HepG2 (cell line): ENCODE results near the gene ATRN.

Source experiments
- ATF3 ChIP-seq: sonication (generic); formaldehyde crosslinking; IDR thresholded peaks from 2 replicates; pipeline ENCODE4 v1.4.0; 2020; ENCODE audit warnings: missing genetic modification reagents
- CEBPB ChIP-seq: IDR thresholded peaks from 2 replicates; pipeline ENCODE4 v1.6.1; 2011; ENCODE audit warnings: low read depth, low read length, improper control_type of control experiment, borderline replicate concordance
- CTCF ChIP-seq: sonication (generic); formaldehyde crosslinking; IDR thresholded peaks from 2 replicates; pipeline ENCODE4 v1.5.0; 2020; ENCODE audit warnings: mild to moderate bottlenecking, missing genetic modification reagents, moderate library complexity
- EZH2 ChIP-seq: conservative IDR thresholded peaks from 2 replicates; pipeline ENCODE4 v1.6.1; 2012; ENCODE audit warnings: mild to moderate bottlenecking, low read depth, low read length, moderate library complexity
- FOXJ3 ChIP-seq: sonication (generic); formaldehyde crosslinking; IDR thresholded peaks from 2 replicates; pipeline ENCODE4 v1.4.0; 2020; ENCODE audit warnings: missing genetic modification reagents, mild to moderate bottlenecking, borderline replicate concordance
- HNRNPL ChIP-seq: fragments of 200-400 bp; formaldehyde crosslinking; IDR thresholded peaks from 2 replicates; pipeline ENCODE4 v1.6.1; 2017; ENCODE audit warnings: mild to moderate bottlenecking, low read depth, low read length
- JUND ChIP-seq: sonication (generic); formaldehyde crosslinking; IDR thresholded peaks from 2 replicates; pipeline ENCODE4 v1.8.0; 2022; ENCODE audit warnings: mild to moderate bottlenecking, missing genetic modification reagents
- KIAA2018 ChIP-seq: sonication (generic); formaldehyde crosslinking; IDR thresholded peaks from 2 replicates; pipeline ENCODE4 v1.5.0; 2020; ENCODE audit warnings: mild to moderate bottlenecking, missing genetic modification reagents, borderline replicate concordance
- MAZ ChIP-seq, 2 experiments: sonication (generic) in 1 of 2; formaldehyde crosslinking in 1 of 2; IDR thresholded peaks; 2 replicates each; pipeline versions ENCODE4 v1.5.0 to v1.6.1; 2012 to 2020; ENCODE audit warnings: low read depth in 2 of 2, mild to moderate bottlenecking in 2 of 2, borderline replicate concordance in 1 of 2, improper control_type of control experiment in 1 of 2, low read length in 1 of 2, missing genetic modification reagents in 1 of 2, moderate library complexity in 1 of 2
- MEIS2 ChIP-seq: sonication (generic); formaldehyde crosslinking; IDR thresholded peaks from 2 replicates; pipeline ENCODE4 v1.9.0; 2021; ENCODE audit warnings: mild to moderate bottlenecking, missing genetic modification reagents
- RFX5 ChIP-seq: IDR thresholded peaks from 2 replicates; pipeline ENCODE4 v1.6.1; 2011; ENCODE audit warnings: low read depth, low read length, improper control_type of control experiment
- ZHX2 ChIP-seq, 2 experiments: sonication (generic) in 1 of 2; formaldehyde crosslinking in 1 of 2; IDR thresholded peaks; 2 replicates each; pipeline versions ENCODE4 v1.6.1 to v1.9.0; 2014 to 2022; ENCODE audit warnings: antibody characterized with exemption in 1 of 2, borderline replicate concordance in 1 of 2, inconsistent platforms in 1 of 2, low read depth in 1 of 2, missing genetic modification reagents in 1 of 2
- ZNF547 ChIP-seq: sonication (generic); formaldehyde crosslinking; IDR thresholded peaks from 2 replicates; pipeline ENCODE4 v1.5.1; 2020; ENCODE audit warnings: mild to moderate bottlenecking, missing genetic modification reagents
- ZNF768 ChIP-seq: sonication (generic); formaldehyde crosslinking; IDR thresholded peaks from 2 replicates; pipeline ENCODE4 v1.4.0; 2020; ENCODE audit warnings: missing genetic modification reagents

- TF ChIP-seq JUND (no peak), HNRNPL (no peak), MEIS2 (CRISPR knock-in tag) (no peak), ZNF768 (CRISPR knock-in tag) (no peak), KIAA2018 (no peak), CTCF (CRISPR knock-in tag) (no peak), RFX5 (no peak), FOXJ3 (CRISPR knock-in tag) (no peak), CEBPB (no peak), ATF3 (CRISPR knock-in tag) (no peak), ZHX2 (IDR thresholded peaks at IDR 0.05; ENCODE audit: low read depth) (no peak), ZHX2 (CRISPR knock-in tag; IDR thresholded peaks at IDR 0.05; ENCODE audit: borderline replicate concordance) (no peak), ZNF547 (CRISPR knock-in tag) (no peak), EZH2 (no peak), MAZ (IDR thresholded peaks at IDR 0.05; ENCODE audit: borderline replicate concordance, low read depth, low read length) (no peak), MAZ (CRISPR knock-in tag; IDR thresholded peaks at IDR 0.05; ENCODE audit: low read depth) (no peak)
Observed at GRCh38 chr20:3674995-3675900, 204.4 kb downstream of the ATRN start.
